Colonic mucosa (tissue), 4 donors: ENCODE measurements around the gene TPCN1. TPM values are rescaled to one million over a fixed set of nuclear protein-coding genes. Genes with fewer than 3 reads are reported as not detected.
"Not testable (repeated sequence)": the region's sequence is repeated elsewhere in the genome, so short reads cannot be mapped to it uniquely, and the experiment has no call there.

ENCODE experiments used
- DNase-seq: peaks from one replicate; pipeline ENCODE4 v3.0.0-alpha.2; 2020
- H3K27ac ChIP-seq: fragments of 200-600 bp; one replicate; pipeline ENCODE4 v1.8.0; 2021
- H3K27me3 ChIP-seq: fragments of 200-600 bp; one replicate; pipeline ENCODE4 v1.8.0; 2021
- H3K36me3 ChIP-seq: fragments of 200-600 bp; one replicate; pipeline ENCODE4 v1.8.0; 2021
- H3K4me1 ChIP-seq: fragments of 200-600 bp; one replicate; pipeline ENCODE4 v1.8.0; 2021; ENCODE audit warnings: mild to moderate bottlenecking
- H3K4me3 ChIP-seq: fragments of 200-600 bp; one replicate; pipeline ENCODE4 v1.8.0; 2021
- H3K9ac ChIP-seq, 2 donors: one replicate each; pipeline ENCODE4 v1.7.0; 2013; ENCODE audit warnings: control low read depth in 2 of 2, low read depth in 2 of 2, low read length in 2 of 2
- H3K9me3 ChIP-seq: fragments of 200-600 bp; one replicate; pipeline ENCODE4 v1.8.0; 2021
- intact Hi-C: fragments of 100-400 bp; cut with DNase I; formaldehyde crosslinking; loops from one replicate; pipeline ENCODE4 v1.14.1; 2022
- total RNA-seq, 2 donors: library from RNA; stranded (reverse); fragmentation: NEBNext Ultra II Directional in 1 of 2; extraction: Animal tissue kit (Norgen Biotek cat#: 25700) in 1 of 2; gene quantifications; one replicate each; pipeline ENCODE4 v1.2.1, GENCODE V29; 2021
- TF ChIP-seq, protein P1 (sequence below): fragments of 200-600 bp; IDR thresholded peaks from one replicate; pipeline ENCODE4 v1.8.0; 2022; ENCODE audit warnings: antibody characterized with exemption, mild to moderate bottlenecking
- donor health status: healthy.
- donor health status: DM: no; HTN: no; CAD: no.
- donor health status: DM: no; HTN: no; CAD: no.

Gene TPCN1
- total RNA-seq, 2 donors from 2014 or later = 55.5 to 85.6 TPM

GRCh38 chr12:113202300-113203075 is 18.8 kb upstream of the TPCN1 start:
- no peaks in the 10 kb centered on the region for H3K4me1 ChIP-seq
- H3K9ac ChIP-seq = no peak overlapping the region
- intact Hi-C loops = no loop called here
- no peak overlapping the region for H3K27ac ChIP-seq
- H3K9me3 ChIP-seq = no peaks in the 10 kb centered on the region
- TF ChIP-seq, protein P1, sequence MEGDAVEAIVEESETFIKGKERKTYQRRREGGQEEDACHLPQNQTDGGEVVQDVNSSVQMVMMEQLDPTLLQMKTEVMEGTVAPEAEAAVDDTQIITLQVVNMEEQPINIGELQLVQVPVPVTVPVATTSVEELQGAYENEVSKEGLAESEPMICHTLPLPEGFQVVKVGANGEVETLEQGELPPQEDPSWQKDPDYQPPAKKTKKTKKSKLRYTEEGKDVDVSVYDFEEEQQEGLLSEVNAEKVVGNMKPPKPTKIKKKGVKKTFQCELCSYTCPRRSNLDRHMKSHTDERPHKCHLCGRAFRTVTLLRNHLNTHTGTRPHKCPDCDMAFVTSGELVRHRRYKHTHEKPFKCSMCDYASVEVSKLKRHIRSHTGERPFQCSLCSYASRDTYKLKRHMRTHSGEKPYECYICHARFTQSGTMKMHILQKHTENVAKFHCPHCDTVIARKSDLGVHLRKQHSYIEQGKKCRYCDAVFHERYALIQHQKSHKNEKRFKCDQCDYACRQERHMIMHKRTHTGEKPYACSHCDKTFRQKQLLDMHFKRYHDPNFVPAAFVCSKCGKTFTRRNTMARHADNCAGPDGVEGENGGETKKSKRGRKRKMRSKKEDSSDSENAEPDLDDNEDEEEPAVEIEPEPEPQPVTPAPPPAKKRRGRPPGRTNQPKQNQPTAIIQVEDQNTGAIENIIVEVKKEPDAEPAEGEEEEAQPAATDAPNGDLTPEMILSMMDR = no peak
- no peaks in the 10 kb centered on the region for H3K27me3 ChIP-seq
- no peak for DNase-seq
- H3K4me3 ChIP-seq = no peak overlapping the region
- H3K36me3 ChIP-seq = no peaks in the 10 kb centered on the region

GRCh38 chr12:113203852-113204760 is 17.2 kb upstream of the TPCN1 start:
- Histone ChIP-seq H3K27ac (no peak overlapping the region), H3K9ac (no peak overlapping the region), H3K36me3 (no peaks in the 10 kb centered on the region), H3K4me1 (no peaks in the 10 kb centered on the region), H3K4me3 (no peak overlapping the region), H3K9me3 (no peaks in the 10 kb centered on the region), H3K27me3 (no peaks in the 10 kb centered on the region)
- TF ChIP-seq, protein P1 = no peak
- no peak for DNase-seq
- intact Hi-C loops = no loop called here

- H3K4me3 ChIP-seq = no peak overlapping the region
- no peaks in the 10 kb centered on the region for H3K9me3 ChIP-seq
- intact Hi-C loops = no loop called here
- no peaks in the 10 kb centered on the region for H3K27me3 ChIP-seq
- no peak for DNase-seq
- no peaks in the 10 kb centered on the region for H3K4me1 ChIP-seq
- TF ChIP-seq, protein P1 = no peak
- no peak overlapping the region for H3K27ac ChIP-seq
- H3K36me3 ChIP-seq = no peaks in the 10 kb centered on the region
- no peak overlapping the region for H3K9ac ChIP-seq
Observed at GRCh38 chr12:113204804-113205203, 16.5 kb upstream of the TPCN1 start.

DNA sequence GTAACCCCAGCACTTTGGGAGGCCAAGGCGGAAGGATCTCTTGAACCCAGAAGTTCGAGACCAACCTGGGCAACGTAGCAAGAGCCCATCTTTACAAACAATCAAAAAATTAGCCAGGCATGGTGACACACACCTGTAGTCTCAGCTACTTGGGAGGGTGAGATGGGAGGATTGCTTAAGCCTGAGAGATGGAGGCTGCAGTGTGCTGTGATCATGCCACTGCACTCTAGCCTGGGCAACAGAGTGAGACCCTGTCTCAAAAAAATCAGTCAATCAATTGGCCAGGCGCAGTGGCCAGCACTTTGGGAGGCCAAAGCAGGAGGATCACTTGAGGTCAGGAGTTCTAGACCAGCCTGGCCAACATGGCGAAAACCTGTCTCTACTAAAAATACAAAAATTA is 14.5 kb upstream of the TPCN1 start:
- H3K4me1 ChIP-seq, intact Hi-C loops, H3K9ac ChIP-seq, H3K9me3 ChIP-seq, DNase-seq, H3K4me3 ChIP-seq, H3K27ac ChIP-seq, H3K36me3 ChIP-seq, H3K27me3 ChIP-seq: not testable (repeated sequence)

- Histone ChIP-seq H3K9ac (no peak overlapping the region), H3K36me3 (no peaks in the 10 kb centered on the region), H3K9me3 (no peaks in the 10 kb centered on the region), H3K4me3 (no peak overlapping the region), H3K27ac (peak overlapping the region; percentile 47), H3K4me1 (no peaks in the 10 kb centered on the region), H3K27me3 (no peaks in the 10 kb centered on the region)
- intact Hi-C loops = no loop called here
- TF ChIP-seq, protein P1 = no peak
- no peak for DNase-seq
Observed at GRCh38 chr12:113207613-113208040, 13.6 kb upstream of the TPCN1 start.
